GM21825 (cell line): ENCODE measurements around the gene TRIM32.
A peak's percentile ranks its signal among the peaks of the same experiment; 100 is the strongest.
"Not testable (repeated sequence)": the region's sequence is repeated elsewhere in the genome, so short reads cannot be mapped to it uniquely, and the experiment has no call there.

Experiments used
- ATAC-seq: cut with Tn5 transposase; IDR thresholded peaks from one replicate; pipeline ENCODE4 v1.9.1; 2021; ENCODE audit warnings: mild to moderate bottlenecking, moderate library complexity; ENCODE audit not compliant: unreplicated experiment

The TRIM32 gene

DNA sequence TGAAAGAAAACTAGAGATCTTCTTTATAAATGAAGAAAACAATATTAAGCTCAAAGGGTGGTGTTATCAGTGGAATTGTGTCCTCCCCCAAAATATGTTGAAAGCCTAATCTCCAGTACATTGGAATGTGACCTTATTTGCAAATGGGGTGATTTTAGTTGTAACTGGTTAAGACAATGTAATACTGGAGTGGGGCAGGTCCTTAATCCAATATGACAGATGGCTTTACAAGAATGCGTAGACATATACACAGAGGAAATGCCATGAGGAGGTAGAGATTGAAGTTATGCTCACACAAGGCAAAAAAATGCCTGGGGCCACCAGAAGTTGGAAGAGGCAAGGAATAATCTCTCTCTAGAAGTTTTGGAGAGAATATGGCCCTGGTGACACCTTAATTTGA lies 13.7 kb upstream of the TRIM32 start:
- no peak for ATAC-seq

- no peak for ATAC-seq
Measured at GRCh38 chr9:116674210-116674980, 12.7 kb upstream of the TRIM32 start.

DNA sequence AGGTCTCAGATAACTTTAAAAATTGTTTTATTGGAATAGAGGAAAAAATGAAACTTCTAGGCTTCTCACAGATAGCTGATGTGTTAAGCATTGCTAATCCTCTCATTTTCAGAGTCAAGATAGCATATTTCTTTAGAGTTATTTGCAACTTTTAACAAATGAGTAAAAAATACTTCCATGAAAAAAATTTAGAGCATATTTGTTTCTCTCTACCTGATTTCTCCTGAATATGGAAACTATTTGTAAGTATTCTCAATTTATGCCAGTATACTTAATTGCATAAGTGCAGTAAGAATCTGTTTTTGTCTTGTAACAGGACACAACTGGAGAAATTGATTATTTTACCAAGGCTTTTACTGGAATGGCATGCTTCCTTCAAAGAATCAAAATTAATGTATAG lies 3.6 kb upstream of the TRIM32 start:
- ATAC-seq: no peak

DNA sequence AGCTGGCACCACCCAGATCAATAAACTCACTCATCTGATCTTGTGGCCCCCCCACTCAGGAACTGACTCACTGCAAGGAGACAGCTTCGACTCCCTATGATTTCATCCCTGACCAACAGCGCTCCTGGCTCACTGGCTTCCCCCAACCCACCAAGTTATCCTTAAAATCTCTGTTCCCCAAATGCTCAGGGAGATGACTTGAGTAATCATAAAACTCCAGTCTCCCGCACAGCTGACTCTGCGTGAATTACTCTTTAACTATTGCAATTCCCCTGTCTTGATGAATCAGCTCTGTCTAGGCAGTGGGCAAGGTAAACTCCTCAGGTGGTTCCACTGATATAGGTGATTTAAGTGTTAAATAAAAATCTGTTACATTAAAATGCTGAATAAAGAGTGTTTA lies 1.9 kb upstream of the TRIM32 start:
- ATAC-seq: no peak

GRCh38 chr9:116686135-116686534 lies 970 bp upstream of the TRIM32 start:
- ATAC-seq: no peak

DNA sequence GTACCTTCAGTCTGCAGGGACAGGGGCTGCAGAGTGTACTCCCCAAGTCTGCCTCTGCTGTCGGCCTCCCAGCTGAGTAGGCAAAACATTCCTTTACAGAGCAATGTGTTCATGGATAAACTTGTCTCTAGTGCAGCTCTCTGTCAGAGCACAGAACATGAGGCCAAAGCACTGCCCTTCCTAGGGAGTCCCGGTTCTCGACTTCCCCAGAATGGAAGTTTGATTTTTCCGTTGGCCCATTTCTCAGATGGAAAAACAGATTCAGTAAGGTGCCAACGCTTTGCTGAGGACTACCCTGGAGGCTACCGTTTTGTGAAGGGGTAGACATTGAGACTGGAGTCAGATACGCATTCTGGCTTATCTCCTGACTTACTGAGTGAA lies 422 bp upstream of the TRIM32 start:
- peak; percentile 38 for ATAC-seq

DNA sequence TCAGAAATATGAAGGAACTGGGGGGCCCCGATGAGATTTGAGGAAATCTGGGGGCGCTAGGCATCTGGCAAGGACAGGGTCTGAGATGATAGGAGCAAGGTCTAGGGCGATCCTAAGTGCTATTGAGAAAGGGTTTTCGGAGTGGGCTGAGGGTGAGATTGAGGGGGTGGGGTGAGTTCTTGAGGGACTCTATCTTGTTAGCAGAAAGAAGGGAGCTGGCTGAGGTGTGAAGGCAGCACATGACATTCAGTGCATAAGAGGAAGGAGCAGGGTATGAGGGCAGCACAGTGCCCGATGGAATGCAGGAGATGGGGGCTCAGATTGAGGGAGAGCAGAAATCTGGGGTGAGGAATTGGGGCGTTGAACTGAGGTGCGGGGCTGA lies 640 bp downstream of the TRIM32 start:
- ATAC-seq: no peak

DNA sequence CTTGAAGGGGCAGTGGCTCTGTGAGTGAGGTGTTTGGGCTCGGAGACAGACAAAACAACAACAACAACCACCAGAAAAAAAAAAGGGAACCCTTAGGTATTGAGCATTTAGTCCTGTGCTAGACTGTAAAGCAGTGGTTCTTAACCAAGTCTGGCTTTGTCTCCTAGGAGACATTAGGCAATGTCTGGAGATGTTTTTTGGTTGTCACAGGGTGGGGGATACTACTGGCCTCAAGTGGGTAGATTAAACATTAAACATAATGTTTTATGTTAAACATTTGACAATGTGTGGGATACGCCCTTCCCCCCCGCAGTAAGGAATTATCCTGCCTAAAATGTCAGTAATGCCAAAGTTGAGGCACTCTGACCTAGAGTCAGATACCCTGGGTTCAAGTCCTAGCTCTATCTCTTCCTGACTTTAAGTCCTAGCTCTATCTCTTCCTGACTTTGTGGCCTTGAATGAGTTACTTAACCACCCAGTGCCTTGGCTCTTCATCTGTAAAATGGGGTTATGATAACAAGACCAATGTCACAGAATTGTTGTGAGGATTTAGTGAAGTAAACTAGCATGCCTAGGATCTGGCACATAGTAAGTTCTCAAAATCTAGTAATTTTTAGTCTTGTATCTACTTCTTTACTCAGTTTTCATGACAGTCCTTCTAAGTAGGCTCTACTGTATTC lies 1.8 kb downstream of the TRIM32 start:
- no peak for ATAC-seq

GRCh38 chr9:116689486-116690032 lies 2.5 kb downstream of the TRIM32 start:
- ATAC-seq: no peak

DNA sequence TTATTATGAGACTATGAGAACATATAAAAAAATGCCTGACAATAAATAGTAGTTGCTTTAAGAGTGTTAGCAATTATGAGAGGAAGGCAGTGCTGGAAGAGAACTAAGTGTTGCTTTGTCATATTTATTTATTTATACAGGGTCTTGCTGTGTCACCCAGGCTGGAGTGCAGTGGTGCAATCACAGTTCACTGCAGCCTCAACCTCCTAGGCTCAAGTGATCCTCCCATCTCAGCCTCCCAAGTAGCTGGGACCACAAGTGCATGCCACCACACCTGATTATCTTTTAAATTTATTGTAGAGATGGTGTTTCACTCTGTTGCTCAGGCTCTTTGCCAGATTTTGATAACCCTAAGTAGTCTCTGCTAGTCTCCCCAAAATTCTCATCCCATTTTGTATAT lies 3.7 kb downstream of the TRIM32 start:
- not testable (repeated sequence) for ATAC-seq

- no peak for ATAC-seq
Measured at GRCh38 chr9:116691607-116692006, 4.5 kb downstream of the TRIM32 start.

GRCh38 chr9:116692616-116693015 lies 5.5 kb downstream of the TRIM32 start:
- ATAC-seq: no peak

GRCh38 chr9:116693233-116693731 lies 6.2 kb downstream of the TRIM32 start:
- ATAC-seq: no peak

DNA sequence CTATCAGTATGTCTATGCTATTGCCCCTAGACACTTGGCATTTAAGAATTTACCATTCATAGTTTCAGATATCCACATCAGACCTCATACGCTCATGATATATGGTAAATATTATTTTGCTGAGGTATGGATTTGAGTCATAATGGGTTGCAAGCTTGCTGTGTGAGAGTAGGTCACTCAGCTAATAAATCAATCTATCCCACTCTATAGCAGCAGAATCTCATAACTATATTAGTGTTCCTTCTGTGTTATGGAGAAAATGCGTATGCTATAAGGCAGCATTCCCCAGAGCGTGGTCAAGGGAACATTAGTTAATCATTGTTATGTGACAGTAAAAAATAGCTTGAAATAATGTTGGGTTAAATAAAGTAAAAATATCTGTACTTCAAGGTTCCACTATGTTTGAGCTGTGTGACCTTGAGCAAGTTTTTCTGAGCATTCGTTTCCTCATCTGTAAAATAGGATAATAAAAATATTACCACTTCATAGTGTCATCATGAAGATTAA lies 7.7 kb downstream of the TRIM32 start:
- ATAC-seq: no peak

DNA sequence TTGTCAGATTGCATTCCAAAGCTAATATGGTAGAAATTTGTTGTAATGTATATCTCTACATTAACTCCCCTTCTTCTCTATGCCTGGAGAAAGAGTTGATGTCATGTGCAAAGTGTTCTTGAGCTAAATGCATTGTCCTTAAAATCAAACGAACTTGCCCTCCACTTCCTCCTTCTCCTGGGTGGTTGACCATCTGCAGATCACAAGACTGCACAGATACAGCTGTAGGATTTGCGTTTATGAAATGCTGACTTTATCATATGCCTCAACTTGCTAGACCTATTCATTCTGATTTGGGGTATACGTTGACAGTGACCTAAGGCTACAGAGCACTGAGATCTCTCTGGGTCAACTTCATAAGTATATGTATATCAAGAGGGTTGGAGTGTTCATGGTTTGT lies 8.3 kb downstream of the TRIM32 start:
- no peak for ATAC-seq

DNA sequence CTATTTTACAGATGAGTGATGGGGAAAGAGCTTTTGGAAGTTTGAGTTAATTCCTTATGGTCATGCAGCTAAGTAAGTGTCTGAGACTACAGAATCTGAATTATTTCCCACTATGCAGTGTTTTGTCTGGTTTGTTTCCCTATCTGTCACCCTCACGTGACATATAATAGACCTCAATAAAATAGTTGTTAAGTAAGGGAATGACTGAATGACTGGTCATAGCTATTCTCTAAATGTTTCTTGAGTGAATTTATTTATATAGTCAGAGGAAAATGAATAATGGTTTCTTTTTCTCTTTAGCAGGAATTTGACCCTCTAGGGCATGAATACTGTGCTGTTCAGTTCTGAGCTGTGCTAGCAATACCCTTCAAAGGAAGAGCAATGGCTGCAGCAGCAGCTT lies 10.3 kb downstream of the TRIM32 start:
- ATAC-seq: no peak

GRCh38 chr9:116697887-116698286 lies 10.8 kb downstream of the TRIM32 start:
- no peak for ATAC-seq

GRCh38 chr9:116700279-116700678 lies 13.2 kb downstream of the TRIM32 start:
- ATAC-seq: no peak

- no peak for ATAC-seq
Measured at GRCh38 chr9:116700882-116701865, 14.1 kb downstream of the TRIM32 start.

DNA sequence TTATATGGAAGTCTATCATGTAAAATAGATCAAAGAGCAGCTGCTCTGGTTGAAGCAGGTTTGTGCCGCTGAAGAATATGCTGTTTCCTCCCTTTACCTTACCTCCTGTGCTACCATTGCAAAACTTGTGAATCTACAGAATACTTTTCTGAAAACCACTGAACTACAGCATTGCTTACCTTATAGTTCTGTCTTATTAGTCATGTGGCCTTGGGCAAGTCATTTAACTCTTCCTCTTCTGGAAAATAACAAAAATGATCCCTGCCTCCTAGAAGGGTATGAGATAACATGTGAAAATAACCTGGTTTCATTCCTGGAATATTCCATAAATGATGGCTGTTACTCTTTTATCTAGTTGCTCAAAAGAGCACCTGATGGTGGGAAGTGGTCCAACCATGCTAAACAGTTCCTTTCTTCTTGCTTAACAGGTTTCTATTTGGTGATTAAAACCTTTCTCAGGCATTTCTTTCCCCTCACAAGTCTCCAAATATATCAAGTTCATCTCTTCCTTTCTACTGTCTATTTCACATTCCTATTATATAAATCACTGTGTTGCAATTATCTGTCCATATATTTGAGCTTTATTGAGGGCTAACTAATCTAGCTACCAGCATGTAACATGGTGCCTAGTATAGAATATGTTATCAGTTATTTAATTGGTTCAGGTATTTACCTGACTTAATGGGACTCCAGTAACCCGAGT lies 15.0 kb downstream of the TRIM32 start:
- no peak for ATAC-seq
